NCI-H345 treated with DMSO at 0.1 percent for 48 hours (cell line): Measurements from ENCODE around the gene PLCXD1.
"Not testable (repeated sequence)": the region's sequence is repeated elsewhere in the genome, so short reads cannot be mapped to it uniquely, and the experiment has no call there.

Experiments used
- DNase-seq: peaks from one replicate; lab custom pipeline; 2025; ENCODE audit not compliant: unreplicated experiment; lab: John Stamatoyannopoulos, UW

PLCXD1 gene

GRCh38 chrX:349702-350101, 68.5 kb downstream of the PLCXD1 start:
- no peak for DNase-seq

GRCh38 chrX:350148-350533, 69.0 kb downstream of the PLCXD1 start:
- no peak for DNase-seq

- DNase-seq: no peak
Observed at GRCh38 chrX:350534-351323, 69.5 kb downstream of the PLCXD1 start.

- not testable (repeated sequence) for DNase-seq
Observed at GRCh38 chrX:351324-351641, 70.1 kb downstream of the PLCXD1 start.

GRCh38 chrX:351736-352135, 70.6 kb downstream of the PLCXD1 start:
- DNase-seq: no peak

GRCh38 chrX:352181-352580, 71.0 kb downstream of the PLCXD1 start:
- DNase-seq: no peak

GRCh38 chrX:352582-353314, 71.6 kb downstream of the PLCXD1 start:
- DNase-seq: no peak
